ENCODE data around the gene CEP83.

DNA sequence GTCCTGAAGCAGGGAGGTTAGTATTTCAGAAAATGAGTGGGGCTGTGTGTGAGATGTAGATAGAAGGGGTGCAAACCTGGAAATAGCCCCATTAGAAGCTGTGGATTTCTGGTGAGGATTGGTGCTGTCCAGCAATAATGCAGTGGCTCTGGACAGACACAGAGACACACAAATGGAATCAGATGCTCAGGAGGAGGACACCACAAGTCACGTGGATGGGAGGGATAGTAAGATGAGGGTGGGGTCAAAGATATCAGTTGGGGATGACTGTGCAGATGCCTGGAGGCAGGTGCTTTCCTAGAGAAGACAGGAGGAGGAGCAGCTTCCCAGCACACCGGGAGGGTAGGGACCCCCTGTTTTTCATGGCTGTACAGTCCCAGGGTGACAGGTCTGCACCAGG is 174.8 kb downstream of the CEP83 start:
- TF ChIP-seq, protein P1, sequence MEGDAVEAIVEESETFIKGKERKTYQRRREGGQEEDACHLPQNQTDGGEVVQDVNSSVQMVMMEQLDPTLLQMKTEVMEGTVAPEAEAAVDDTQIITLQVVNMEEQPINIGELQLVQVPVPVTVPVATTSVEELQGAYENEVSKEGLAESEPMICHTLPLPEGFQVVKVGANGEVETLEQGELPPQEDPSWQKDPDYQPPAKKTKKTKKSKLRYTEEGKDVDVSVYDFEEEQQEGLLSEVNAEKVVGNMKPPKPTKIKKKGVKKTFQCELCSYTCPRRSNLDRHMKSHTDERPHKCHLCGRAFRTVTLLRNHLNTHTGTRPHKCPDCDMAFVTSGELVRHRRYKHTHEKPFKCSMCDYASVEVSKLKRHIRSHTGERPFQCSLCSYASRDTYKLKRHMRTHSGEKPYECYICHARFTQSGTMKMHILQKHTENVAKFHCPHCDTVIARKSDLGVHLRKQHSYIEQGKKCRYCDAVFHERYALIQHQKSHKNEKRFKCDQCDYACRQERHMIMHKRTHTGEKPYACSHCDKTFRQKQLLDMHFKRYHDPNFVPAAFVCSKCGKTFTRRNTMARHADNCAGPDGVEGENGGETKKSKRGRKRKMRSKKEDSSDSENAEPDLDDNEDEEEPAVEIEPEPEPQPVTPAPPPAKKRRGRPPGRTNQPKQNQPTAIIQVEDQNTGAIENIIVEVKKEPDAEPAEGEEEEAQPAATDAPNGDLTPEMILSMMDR (IDR thresholded peaks at IDR 0.05; ENCODE audit: insufficient read depth, low read length) = no peak
- TF ChIP-seq, protein P2, sequence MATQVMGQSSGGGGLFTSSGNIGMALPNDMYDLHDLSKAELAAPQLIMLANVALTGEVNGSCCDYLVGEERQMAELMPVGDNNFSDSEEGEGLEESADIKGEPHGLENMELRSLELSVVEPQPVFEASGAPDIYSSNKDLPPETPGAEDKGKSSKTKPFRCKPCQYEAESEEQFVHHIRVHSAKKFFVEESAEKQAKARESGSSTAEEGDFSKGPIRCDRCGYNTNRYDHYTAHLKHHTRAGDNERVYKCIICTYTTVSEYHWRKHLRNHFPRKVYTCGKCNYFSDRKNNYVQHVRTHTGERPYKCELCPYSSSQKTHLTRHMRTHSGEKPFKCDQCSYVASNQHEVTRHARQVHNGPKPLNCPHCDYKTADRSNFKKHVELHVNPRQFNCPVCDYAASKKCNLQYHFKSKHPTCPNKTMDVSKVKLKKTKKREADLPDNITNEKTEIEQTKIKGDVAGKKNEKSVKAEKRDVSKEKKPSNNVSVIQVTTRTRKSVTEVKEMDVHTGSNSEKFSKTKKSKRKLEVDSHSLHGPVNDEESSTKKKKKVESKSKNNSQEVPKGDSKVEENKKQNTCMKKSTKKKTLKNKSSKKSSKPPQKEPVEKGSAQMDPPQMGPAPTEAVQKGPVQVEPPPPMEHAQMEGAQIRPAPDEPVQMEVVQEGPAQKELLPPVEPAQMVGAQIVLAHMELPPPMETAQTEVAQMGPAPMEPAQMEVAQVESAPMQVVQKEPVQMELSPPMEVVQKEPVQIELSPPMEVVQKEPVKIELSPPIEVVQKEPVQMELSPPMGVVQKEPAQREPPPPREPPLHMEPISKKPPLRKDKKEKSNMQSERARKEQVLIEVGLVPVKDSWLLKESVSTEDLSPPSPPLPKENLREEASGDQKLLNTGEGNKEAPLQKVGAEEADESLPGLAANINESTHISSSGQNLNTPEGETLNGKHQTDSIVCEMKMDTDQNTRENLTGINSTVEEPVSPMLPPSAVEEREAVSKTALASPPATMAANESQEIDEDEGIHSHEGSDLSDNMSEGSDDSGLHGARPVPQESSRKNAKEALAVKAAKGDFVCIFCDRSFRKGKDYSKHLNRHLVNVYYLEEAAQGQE (IDR thresholded peaks at IDR 0.05; ENCODE audit: insufficient replicate concordance, low read depth) = peak; percentile 50
- TF ChIP-seq GABPA (IDR thresholded peaks at IDR 0.05; ENCODE audit: low read depth) = no peak
- TF ChIP-seq SPI1 (IDR thresholded peaks at IDR 0.05; ENCODE audit: borderline replicate concordance, low read depth) = no peak
